Tibial artery (tissue), 4 donors: ENCODE measurements around the gene NAXE.

ENCODE experiments used
- DNase-seq, 2 donors: peaks; one replicate each; pipeline ENCODE4 v3.0.0-alpha.2; 2019
- H3K27ac ChIP-seq, 2 donors: fragments of 200-600 bp; sonication (generic) in 1 of 2; 1 replicate in 1 of 2; 2 replicates in 1 of 2; pipeline ENCODE4 v1.5.1; 2018 to 2019; ENCODE audit warnings: mild to moderate bottlenecking in 1 of 2
- H3K27me3 ChIP-seq, 2 donors: fragments of 200-600 bp; sonication (generic) in 1 of 2; one replicate each; pipeline versions ENCODE4 v1.5.1 to v1.6.0; 2016 to 2019
- H3K36me3 ChIP-seq, 3 donors: fragments of 200-600 bp; sonication (generic) in 2 of 3; one replicate each; pipeline ENCODE4 v1.5.1; 2016 to 2019; ENCODE audit warnings: mild to moderate bottlenecking in 2 of 3
- H3K4me1 ChIP-seq, 4 donors: fragments of 200-600 bp; sonication (generic) in 2 of 4; 1 replicate in 3 of 4; 2 replicates in 1 of 4; pipeline ENCODE4 v1.5.1; 2016 to 2019
- H3K4me3 ChIP-seq, 2 donors: fragments of 200-600 bp; sonication (generic) in 1 of 2; 1 replicate in 1 of 2; 2 replicates in 1 of 2; pipeline ENCODE4 v1.5.1; 2018 to 2019; ENCODE audit warnings: mild to moderate bottlenecking in 2 of 2
- H3K9me3 ChIP-seq, 3 donors: fragments of 200-600 bp; sonication (generic) in 1 of 3; one replicate each; pipeline ENCODE4 v1.5.1; 2016 to 2019
- intact Hi-C: fragments of 100-400 bp; cut with DNase I; formaldehyde crosslinking; loops from one replicate; pipeline ENCODE4 v1.15.0; 2023; ENCODE audit warnings: low total_unique reads
- TF ChIP-seq, protein P1 (sequence below), 2 experiments: fragments of 200-600 bp in 1 of 2; fragments of 450-650 bp in 1 of 2; IDR thresholded peaks; one replicate each; pipeline ENCODE4 v1.5.1; 2017 to 2019; ENCODE audit warnings: antibody characterized with exemption in 2 of 2, mild to moderate bottlenecking in 1 of 2, moderate library complexity in 1 of 2

NAXE gene

DNA sequence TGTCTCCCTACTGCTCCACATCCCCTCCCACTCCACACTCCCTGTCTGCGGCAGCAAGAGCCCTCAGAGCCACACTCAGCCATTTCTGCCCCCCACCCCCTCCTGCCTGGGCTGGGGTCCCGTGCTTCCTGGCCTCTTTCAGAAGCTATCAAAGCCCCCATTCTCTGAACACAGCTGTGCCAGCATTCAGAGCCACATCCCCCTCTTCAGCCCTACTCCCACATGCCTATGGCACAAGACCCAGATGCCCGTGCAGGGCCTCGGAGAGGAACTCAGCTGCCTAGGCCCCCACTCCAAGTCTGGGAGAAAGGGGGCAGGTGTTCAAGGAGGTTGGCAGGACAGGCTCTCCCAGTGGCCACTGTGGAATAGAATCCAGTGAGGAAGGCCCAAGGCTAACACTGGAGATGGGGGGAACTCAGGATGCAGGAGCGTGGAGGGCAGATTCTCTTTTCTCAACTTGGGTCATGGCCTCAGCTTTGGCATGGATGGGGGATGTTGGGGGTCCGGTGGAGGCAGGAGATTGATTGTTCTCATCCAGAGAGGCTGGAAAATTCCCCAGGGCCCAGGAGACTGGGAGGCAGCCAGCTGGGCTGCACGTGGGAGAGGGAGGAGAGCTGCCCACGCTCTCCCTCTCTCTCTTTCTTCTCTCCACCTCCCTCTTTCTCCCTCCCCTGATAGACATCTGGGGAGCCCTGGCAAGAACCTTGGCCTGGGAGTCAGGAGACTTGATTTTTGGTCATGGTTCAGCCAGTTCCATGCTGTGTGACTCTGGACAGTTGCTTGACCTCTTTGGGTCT is 46.8 kb downstream of the NAXE start:
- H3K4me3 ChIP-seq = no peak overlapping the region
- no peaks in the 10 kb centered on the region for H3K9me3 ChIP-seq
- no peaks in the 10 kb centered on the region for H3K36me3 ChIP-seq
- H3K27ac ChIP-seq = no peak overlapping the region
- peaks cover 3 to 94% of the 10 kb centered on the region in 2 donors for H3K27me3 ChIP-seq
- no peak for DNase-seq
- TF ChIP-seq, protein P1, sequence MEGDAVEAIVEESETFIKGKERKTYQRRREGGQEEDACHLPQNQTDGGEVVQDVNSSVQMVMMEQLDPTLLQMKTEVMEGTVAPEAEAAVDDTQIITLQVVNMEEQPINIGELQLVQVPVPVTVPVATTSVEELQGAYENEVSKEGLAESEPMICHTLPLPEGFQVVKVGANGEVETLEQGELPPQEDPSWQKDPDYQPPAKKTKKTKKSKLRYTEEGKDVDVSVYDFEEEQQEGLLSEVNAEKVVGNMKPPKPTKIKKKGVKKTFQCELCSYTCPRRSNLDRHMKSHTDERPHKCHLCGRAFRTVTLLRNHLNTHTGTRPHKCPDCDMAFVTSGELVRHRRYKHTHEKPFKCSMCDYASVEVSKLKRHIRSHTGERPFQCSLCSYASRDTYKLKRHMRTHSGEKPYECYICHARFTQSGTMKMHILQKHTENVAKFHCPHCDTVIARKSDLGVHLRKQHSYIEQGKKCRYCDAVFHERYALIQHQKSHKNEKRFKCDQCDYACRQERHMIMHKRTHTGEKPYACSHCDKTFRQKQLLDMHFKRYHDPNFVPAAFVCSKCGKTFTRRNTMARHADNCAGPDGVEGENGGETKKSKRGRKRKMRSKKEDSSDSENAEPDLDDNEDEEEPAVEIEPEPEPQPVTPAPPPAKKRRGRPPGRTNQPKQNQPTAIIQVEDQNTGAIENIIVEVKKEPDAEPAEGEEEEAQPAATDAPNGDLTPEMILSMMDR (IDR thresholded peaks at IDR 0.05) = no peak
- peaks cover 0 to 20% (median 13%) of the 10 kb centered on the region in 4 donors for H3K4me1 ChIP-seq
- intact Hi-C loops = no loop called here

DNA sequence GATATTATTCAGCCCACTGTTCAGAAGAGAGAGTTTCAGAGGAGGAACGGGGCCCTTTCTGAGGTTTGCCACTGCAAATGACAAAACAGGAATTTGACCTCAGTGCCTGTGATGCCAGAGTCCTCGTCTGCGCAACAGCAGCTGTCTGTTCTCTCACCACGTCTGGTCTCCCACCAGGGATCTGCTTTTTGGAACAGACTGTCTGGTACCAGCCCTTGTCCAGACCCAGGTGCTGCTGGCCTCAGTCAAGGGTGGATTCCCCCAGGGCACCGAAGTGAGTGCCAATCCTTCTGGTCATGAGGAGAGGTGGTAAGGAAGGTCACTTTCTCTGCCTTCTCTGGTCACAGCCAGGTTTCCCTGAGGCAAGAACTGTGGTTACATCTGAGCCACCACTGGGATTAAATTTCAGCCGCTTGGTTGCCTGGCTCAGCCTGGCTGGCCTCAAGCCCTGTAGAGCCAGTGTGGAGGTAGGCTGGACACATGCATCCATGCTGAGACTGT is 48.1 kb downstream of the NAXE start:
- H3K27ac ChIP-seq = no peak overlapping the region

DNA sequence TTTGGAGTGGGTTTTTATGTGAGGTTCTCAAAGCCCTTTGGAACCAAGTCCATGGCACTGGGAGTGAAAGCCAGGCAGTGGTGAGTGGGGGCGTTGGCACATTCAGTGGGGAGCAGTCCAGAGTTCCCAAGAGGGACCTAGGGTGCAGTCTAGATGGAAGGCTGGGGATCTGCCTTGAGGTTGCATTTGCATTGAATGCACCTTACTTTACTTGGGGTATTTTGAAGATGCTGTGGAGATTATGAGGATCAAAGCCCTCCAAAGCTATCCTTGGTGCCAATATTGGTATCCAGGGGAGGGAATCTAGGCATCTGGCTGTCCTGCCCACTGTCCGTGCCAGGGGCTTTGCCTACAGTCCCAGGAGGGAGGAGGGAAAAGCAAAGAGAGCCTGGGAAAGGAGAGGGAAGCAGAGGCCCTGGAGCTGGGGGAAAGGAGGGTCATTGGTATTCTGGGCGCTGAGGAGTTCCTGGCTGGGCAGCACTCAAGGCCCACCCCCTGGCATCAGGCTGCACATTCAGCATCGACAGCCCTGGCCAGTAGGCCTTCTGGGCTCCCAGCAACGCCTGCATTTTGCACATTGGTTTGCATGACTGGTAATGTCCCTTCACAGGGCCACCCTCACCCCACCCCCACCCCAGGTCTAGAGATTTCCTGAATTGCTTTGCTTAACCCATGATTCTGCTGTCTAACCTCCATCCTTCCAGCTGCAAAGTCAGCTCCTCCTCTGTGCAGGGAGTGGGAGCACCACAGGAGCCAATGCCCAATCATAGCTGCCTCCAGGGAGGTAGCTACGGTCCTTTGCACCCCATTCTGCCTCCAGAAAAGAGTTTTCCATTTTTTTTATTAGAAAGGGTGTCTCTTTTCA is 49.5 kb downstream of the NAXE start:
- no peaks in the 10 kb centered on the region for H3K9me3 ChIP-seq
- H3K36me3 ChIP-seq = no peaks in the 10 kb centered on the region
- H3K27me3 ChIP-seq = peaks cover 3 to 94% of the 10 kb centered on the region in 2 donors
- intact Hi-C loops = no loop called here
- no peak overlapping the region for H3K27ac ChIP-seq
- DNase-seq = no peak
- peaks cover 0 to 20% (median 13%) of the 10 kb centered on the region in 4 donors for H3K4me1 ChIP-seq
- peak overlapping the region in 1 of 2 donors; percentile 30 for H3K4me3 ChIP-seq
- TF ChIP-seq, protein P1 (IDR thresholded peaks at IDR 0.05) = no peak

More for the DNA sequence above, 48.1 kb downstream of the NAXE start:
- TF ChIP-seq, protein P1 (IDR thresholded peaks at IDR 0.05) = no peak
- no peaks in the 10 kb centered on the region for H3K36me3 ChIP-seq
- peaks cover 0 to 20% (median 13%) of the 10 kb centered on the region in 4 donors for H3K4me1 ChIP-seq
- peaks cover 3 to 96% of the 10 kb centered on the region in 2 donors for H3K27me3 ChIP-seq
- no peak overlapping the region for H3K4me3 ChIP-seq
- no peak for DNase-seq
- H3K9me3 ChIP-seq = no peaks in the 10 kb centered on the region
- intact Hi-C loops = no loop called here

DNA sequence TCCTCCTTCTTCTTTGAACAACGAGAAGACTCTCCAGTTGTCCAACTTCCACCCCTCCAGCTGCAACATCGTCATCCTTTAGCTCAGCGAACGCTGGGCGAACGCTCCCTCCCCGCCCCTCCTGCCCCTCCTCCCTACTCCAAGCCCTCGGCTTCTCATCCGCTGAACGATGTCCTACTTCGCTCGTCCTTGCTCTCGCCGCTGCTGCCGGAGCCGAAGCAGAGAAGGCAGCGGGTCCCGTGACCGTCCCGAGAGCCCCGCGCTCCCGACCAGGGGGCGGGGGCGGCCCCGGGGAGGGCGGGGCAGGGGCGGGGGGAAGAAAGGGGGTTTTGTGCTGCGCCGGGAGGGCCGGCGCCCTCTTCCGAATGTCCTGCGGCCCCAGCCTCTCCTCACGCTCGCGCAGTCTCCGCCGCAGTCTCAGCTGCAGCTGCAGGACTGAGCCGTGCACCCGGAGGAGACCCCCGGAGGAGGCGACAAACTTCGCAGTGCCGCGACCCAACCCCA is 50.2 kb downstream of the NAXE start, which contains the start of gene BCAN:
TSS of gene BCAN (plus strand) at position 357 of the 504 bp plus-strand sequence. CDS start 3,938 bp downstream, outside the sequence.
- TF ChIP-seq, protein P1 (IDR thresholded peaks at IDR 0.05) = no peak
- no peak for DNase-seq
- H3K9me3 ChIP-seq = no peaks in the 10 kb centered on the region
- intact Hi-C loops = no loop called here
- H3K27me3 ChIP-seq = peaks cover 3 to 97% of the 10 kb centered on the region in 2 donors
- peaks cover 0 to 20% (median 13%) of the 10 kb centered on the region in 4 donors for H3K4me1 ChIP-seq
- H3K27ac ChIP-seq = no peak within 1 kb of the TSS
- no peaks in the 10 kb centered on the region for H3K36me3 ChIP-seq
- H3K4me3 ChIP-seq = peak within 1 kb of the TSS; percentile 25 to 30

DNA sequence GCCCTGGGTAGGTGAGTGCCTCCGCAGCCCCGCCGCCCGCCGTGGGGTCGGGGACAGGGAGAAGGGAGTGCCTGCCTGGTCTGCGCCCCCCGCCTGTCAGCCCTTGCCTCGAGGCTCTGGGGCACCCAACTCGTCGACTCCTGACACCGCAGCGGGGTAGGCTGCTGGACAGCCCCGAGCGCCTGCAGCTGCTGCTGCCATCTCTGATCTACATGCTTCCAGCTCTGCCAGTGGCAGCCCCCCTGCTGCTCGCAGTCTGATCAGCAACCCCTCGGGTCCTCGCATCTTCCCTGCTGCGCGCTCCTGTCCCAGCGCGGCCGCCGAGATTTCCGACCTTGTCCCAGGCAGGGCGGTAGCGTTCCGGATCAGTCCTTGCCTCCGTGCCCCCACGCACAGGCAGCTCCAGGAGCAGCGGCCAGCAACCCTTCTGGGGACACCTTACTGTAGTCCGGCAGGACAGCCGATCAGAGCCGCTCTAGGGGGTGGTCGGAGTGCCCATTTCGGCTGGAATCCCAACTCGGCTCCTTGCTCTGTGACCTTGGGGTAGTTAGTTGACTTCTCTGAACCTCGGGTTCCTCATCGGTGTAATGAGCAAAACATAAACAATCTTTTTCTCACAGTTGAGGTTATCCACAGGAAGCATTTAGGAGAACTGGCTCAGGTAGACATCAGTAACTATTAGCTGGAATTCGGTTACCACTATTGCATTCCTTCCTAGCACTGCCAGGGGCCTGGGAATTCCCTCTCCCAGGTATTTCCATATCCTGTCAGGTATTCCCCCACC is 50.9 kb downstream of the NAXE start:
- peak overlapping the region; percentile 25 to 30 for H3K4me3 ChIP-seq
- H3K27ac ChIP-seq = no peak overlapping the region
- intact Hi-C loops = no loop called here
- DNase-seq = no peak
- TF ChIP-seq, protein P1 (IDR thresholded peaks at IDR 0.05) = no peak
- H3K4me1 ChIP-seq = peaks cover 0 to 20% (median 13%) of the 10 kb centered on the region in 4 donors
- H3K9me3 ChIP-seq = no peaks in the 10 kb centered on the region
- H3K27me3 ChIP-seq = peaks cover 3 to 97% of the 10 kb centered on the region in 2 donors
- H3K36me3 ChIP-seq = no peaks in the 10 kb centered on the region
